Liver (tissue), 3 donors: ENCODE measurements around the gene GPC3.

Experiments
- FOXA1 ChIP-seq: IDR thresholded peaks from 2 replicates; pipeline ENCODE4 v1.6.1; 2016; ENCODE audit warnings: antibody characterized with exemption
- JUND ChIP-seq, 2 donors: IDR thresholded peaks; 2 replicates each; pipeline ENCODE4 v1.6.1; 2016; ENCODE audit warnings: antibody characterized with exemption in 2 of 2
- RAD21 ChIP-seq, 2 donors: IDR thresholded peaks; 2 replicates each; pipeline ENCODE4 v1.6.1; 2016; ENCODE audit warnings: antibody characterized with exemption in 2 of 2, mild to moderate bottlenecking in 2 of 2
- TAF1 ChIP-seq: conservative IDR thresholded peaks from 2 replicates; pipeline ENCODE4 v1.6.1; 2016; ENCODE audit warnings: antibody characterized with exemption, mild to moderate bottlenecking
- TF ChIP-seq, protein P1 (sequence below): fragments of 150-350 bp; IDR thresholded peaks from 2 replicates; pipeline ENCODE4 v1.5.1; 2017; ENCODE audit warnings: improper control_type of control experiment, low read depth, low read length; ENCODE audit not compliant: missing input control
- donor health status: healthy.
- donor health status: healthy.

DNA sequence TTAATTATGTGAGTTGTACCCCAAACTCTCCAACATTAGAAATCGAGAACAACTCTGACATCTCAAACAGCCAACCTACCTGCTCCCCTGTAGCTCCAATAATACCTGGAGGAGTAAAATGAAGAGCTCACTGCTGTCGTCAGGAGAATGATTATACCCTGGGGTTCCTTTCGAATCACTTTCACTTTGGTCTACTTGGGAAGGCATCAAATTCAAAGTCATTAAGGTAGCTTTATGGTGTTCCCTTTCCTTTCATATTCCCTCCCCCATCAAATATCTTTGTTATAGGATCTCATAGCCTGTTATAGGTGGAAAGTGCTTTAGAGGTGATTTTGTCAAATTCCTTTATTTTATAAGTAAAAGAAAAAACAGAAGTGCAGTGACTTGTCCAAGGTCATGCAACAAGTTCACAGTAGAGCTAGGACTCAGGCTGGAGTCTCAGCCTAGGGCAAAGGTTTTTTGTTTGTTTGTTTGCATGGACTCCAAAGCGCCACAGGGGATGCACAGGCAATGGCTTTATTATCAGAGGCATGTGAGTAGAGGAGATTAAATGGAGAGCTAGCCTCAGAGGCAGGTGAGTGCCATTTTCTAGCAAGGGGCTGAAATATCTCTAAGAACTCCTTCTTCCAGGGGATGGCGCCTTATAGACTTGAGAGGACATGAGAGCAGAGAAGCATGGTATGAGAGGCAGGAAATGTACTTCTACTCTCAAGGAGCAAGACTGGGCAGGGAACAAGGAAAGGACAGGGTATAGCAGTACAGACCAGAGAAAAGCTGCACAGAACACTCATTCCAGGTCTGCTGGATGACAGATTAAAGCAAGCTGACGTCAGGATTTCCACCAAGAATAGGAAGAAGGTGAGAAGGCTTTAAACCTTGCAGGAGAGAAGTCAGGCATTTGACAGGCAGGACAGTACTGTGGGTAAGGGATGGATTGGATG is 308.0 kb downstream of the GPC3 start:
- TF ChIP-seq, protein P1, sequence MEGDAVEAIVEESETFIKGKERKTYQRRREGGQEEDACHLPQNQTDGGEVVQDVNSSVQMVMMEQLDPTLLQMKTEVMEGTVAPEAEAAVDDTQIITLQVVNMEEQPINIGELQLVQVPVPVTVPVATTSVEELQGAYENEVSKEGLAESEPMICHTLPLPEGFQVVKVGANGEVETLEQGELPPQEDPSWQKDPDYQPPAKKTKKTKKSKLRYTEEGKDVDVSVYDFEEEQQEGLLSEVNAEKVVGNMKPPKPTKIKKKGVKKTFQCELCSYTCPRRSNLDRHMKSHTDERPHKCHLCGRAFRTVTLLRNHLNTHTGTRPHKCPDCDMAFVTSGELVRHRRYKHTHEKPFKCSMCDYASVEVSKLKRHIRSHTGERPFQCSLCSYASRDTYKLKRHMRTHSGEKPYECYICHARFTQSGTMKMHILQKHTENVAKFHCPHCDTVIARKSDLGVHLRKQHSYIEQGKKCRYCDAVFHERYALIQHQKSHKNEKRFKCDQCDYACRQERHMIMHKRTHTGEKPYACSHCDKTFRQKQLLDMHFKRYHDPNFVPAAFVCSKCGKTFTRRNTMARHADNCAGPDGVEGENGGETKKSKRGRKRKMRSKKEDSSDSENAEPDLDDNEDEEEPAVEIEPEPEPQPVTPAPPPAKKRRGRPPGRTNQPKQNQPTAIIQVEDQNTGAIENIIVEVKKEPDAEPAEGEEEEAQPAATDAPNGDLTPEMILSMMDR, result no peak
- TF ChIP-seq RAD21 (IDR thresholded peaks at IDR 0.05), result no peak
- no peak for TF ChIP-seq TAF1
- no peak for TF ChIP-seq JUND (IDR thresholded peaks at IDR 0.05)
- TF ChIP-seq FOXA1, result no peak
